HG02970 (cell line): Measurements from ENCODE around the gene INTS6L.
"Not testable (repeated sequence)": the region's sequence is repeated elsewhere in the genome, so short reads cannot be mapped to it uniquely, and the experiment has no call there.

Experiments used
- ATAC-seq: cut with Tn5 transposase; IDR thresholded peaks from one replicate; pipeline ENCODE4 v1.9.1; 2021; ENCODE audit warnings: mild to moderate bottlenecking, moderate library complexity, moderate number of reproducible peaks; ENCODE audit not compliant: unreplicated experiment, low FRiP score

The INTS6L gene

DNA sequence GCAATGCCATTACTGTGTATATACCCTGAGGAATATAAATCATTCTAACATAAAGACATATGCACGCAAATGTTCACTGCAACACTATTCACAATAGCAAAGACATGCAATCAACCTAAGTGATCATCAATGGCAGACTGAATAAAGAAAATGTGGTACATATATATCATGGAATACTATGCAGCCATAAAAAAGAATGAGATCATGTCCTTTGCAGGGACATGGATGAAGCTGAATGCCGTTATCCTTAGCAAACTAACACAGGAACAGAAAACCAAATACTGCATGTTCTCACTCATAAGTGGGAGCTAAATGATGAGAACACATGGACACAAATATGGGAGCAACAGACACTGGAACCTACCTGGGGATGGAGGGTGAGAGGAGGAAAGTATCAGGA, 73.6 kb downstream of the INTS6L start:
- ATAC-seq = not testable (repeated sequence)

DNA sequence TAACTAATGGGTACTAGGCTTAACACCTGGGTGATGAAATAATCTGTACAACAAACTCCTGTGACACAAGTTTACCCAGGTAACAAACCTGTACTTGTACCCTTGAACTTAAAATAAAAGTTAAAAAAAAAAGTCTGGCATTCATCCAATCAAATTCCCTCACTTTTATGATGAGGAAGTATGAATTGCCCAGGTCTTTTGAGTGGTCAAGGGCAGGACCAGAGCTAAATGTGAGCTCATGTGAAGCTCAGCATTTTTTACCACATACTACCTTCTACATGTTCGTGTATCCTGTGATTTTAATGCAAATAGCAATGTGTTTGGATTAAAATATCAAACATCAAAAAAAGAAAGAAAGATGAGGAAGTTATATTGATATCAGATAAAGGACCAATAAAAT, 74.0 kb downstream of the INTS6L start:
- ATAC-seq = not testable (repeated sequence)

- no peak for ATAC-seq
Measured at GRCh38 chrX:135595543-135595942, 75.1 kb downstream of the INTS6L start.

- no peak for ATAC-seq
Measured at GRCh38 chrX:135596495-135596894, 76.0 kb downstream of the INTS6L start.

GRCh38 chrX:135605906-135606305, 85.4 kb downstream of the INTS6L start:
- ATAC-seq = no peak

GRCh38 chrX:135624408-135625204, 104.1 kb downstream of the INTS6L start:
- not testable (repeated sequence) for ATAC-seq

DNA sequence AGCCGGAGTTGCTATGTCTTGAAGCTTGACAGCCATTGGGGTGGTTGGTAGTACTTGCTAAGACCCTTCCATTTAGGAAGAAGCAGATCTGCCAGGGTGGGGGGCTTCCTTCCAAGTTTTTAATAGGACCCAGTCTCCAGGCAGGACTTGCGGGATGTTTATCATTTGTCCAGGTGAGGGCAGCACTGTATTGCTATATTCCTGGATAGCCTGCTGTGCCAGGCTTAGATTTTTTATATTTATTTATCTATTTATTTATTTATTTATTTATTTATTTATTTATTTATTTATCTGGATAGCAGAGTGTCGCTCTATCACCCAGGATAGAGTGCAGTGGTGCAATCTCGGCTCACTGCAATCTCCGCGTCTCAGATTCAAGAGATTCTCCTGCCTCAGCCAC, 105.5 kb downstream of the INTS6L start:
- ATAC-seq = no peak

DNA sequence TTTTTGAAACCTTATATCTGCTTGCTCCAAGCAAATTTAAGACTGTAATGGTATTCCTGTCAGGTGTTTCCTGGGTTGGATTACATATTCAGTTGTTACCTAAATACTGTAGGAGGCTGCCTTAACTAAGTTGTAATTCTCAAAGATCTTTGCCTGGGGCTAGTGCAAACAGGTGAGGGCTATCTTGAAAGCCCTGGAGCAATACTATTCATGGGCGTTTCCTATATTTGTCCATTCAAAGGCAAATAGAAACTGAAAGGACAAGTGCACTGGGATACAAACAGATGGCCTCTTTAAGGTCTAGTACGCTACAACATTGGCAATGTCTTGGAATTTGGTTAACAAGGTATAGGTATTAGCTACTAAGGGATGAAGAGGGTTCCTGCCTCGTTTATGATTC, 108.9 kb downstream of the INTS6L start:
- no peak for ATAC-seq
